Psoas muscle (tissue), 8 donors: ENCODE measurements around the gene CAVIN1. TPM values are rescaled to one million over a fixed set of nuclear protein-coding genes. Genes with fewer than 3 reads are reported as not detected.

Experiments
- ATAC-seq, 4 donors: fragments of 200-7000 bp; cut with Tn5 transposase; one replicate each; pipeline ENCODE4 v1.9.1; 2020; ENCODE audit warnings: moderate library complexity in 3 of 4, mild to moderate bottlenecking in 2 of 4
- DNase-seq, 2 donors: peaks; one replicate each; pipeline ENCODE4 v3.0.0-alpha.2; 2020
- H3K27ac ChIP-seq: fragments of 200-600 bp; one replicate; pipeline ENCODE4 v1.8.0; 2022
- H3K27me3 ChIP-seq, 3 donors: fragments of 200-600 bp in 1 of 3; one replicate each; pipeline versions ENCODE4 v1.6.1 to v1.8.0; 2013 to 2022; ENCODE audit warnings: low read length in 2 of 3, mild to moderate bottlenecking in 2 of 3, moderate library complexity in 1 of 3; ENCODE audit not compliant: insufficient read depth in 3 of 3
- H3K36me3 ChIP-seq, 2 donors: fragments of 200-600 bp in 1 of 2; one replicate each; pipeline versions ENCODE4 v1.6.1 to v1.8.0; 2013 to 2022; ENCODE audit warnings: low read depth in 1 of 2, mild to moderate bottlenecking in 1 of 2, moderate library complexity in 1 of 2; ENCODE audit not compliant: insufficient read depth in 1 of 2
- H3K4me1 ChIP-seq: fragments of 200-600 bp; one replicate; pipeline ENCODE4 v1.8.0; 2022
- H3K4me3 ChIP-seq: fragments of 200-600 bp; one replicate; pipeline ENCODE4 v1.8.0; 2022; ENCODE audit warnings: mild to moderate bottlenecking
- H3K9me3 ChIP-seq: fragments of 200-600 bp; one replicate; pipeline ENCODE4 v1.8.0; 2022
- WGBS, 3 donors: extraction: QIAGEN DNeasy Blood & Tissue Kit; methylation state at CpG; one replicate each; pipeline versions ENCODE4 v1.1.6 to v1.1.7; 2013; 5-methylcytosine and 5-hydroxymethylcytosine counted together
- intact Hi-C, 2 donors: fragments of 100-400 bp; cut with DNase I; formaldehyde crosslinking; loops; one replicate each; pipeline versions ENCODE4 v1.11.0 to v1.14.2; 2022
- polyA plus RNA-seq, 3 donors: library from polyadenylated mRNA; stranded (reverse); fragments of 200-250 nt; gene quantifications; one replicate each; pipeline ENCODE4 v1.2.3, GENCODE V29; 2013
- total RNA-seq, 4 donors: library from RNA; stranded (reverse); fragmentation: NEBNext Ultra II Directional in 2 of 4; extraction: Animal tissue kit (Norgen Biotek cat#: 25700) in 2 of 4; gene quantifications; one replicate each; pipeline versions ENCODE4 v1.2.1 to v1.2.4, GENCODE V29; 2021 to 2023
- TF ChIP-seq, protein P1 (sequence below): fragments of 200-600 bp; IDR thresholded peaks from one replicate; pipeline ENCODE4 v1.8.0; 2022; ENCODE audit warnings: antibody characterized with exemption
- donor health status: healthy with polysubstance abuse.
- donor health status: DM: no; HTN: no; CAD: no; lungs with moderate emphysema.
- donor health status: Bipolar disorder and iron deficiency.
- donor health status: healthy.
- donor health status: DM: yes; HTN: yes; CAD: no.
- donor health status: DM: no; HTN: no; CAD: no.
- donor health status: DM: no; HTN: no; CAD: no.
- donor health status: DM: yes; HTN: yes; CAD: no.

CAVIN1 gene
- total and polyA plus RNA-seq, 7 donors = 69.5 to 151 (median 109) TPM

DNA sequence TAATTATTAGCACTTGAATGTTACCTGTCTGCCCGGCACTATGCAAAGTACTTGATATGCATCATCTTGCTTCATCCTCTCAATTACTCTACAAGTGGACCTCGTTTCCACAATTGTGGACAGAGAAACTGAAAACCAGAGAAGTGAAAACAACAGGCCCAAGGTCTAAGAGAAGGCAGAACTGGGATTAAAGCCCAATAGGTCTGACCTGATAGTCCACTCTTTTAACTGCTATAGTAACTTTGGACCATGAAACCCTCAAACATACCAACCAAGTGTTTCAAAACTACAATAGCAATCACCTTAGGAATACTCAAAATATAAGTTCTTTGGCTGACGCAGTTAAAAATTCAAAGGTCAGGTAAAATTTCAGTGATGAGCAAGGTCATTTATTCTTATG, 42.1 kb downstream of the CAVIN1 start:
- DNase-seq = no peak
- TF ChIP-seq, protein P1, sequence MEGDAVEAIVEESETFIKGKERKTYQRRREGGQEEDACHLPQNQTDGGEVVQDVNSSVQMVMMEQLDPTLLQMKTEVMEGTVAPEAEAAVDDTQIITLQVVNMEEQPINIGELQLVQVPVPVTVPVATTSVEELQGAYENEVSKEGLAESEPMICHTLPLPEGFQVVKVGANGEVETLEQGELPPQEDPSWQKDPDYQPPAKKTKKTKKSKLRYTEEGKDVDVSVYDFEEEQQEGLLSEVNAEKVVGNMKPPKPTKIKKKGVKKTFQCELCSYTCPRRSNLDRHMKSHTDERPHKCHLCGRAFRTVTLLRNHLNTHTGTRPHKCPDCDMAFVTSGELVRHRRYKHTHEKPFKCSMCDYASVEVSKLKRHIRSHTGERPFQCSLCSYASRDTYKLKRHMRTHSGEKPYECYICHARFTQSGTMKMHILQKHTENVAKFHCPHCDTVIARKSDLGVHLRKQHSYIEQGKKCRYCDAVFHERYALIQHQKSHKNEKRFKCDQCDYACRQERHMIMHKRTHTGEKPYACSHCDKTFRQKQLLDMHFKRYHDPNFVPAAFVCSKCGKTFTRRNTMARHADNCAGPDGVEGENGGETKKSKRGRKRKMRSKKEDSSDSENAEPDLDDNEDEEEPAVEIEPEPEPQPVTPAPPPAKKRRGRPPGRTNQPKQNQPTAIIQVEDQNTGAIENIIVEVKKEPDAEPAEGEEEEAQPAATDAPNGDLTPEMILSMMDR = no peak
- H3K4me1 ChIP-seq = peaks cover 63% of the 10 kb centered on the region

DNA sequence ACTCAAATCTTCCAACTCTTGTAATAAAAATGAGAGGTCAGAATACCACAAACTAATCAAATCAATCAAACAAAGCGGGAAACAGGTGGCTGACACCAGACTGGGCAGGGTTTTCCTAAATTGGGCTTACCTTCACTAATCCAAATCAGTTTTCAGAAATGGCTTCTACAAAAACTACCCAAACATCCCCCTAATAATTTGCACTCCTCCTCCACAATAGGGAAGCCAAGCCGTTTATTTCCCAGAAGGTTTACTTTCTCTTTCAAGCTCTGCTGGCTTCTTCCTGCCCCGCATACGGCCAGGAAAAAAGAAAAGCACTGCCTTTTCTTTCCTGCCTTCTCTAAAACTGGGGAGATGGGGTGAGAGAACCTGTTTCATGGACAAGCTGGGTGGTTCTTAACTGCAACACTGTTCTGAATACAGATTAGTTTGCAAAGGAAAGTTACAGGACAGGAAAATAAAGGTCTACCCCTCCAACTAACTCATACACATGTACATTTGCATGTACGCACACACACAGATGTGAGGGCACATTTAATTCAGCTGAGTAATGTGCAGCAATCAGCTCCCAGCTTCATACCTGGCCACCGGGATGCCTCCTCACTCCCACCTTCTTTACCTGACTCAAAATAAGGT, 44.0 kb downstream of the CAVIN1 start:
- 2 to 9% (median 8%) methylated on average over 6 of the region's 6 CpGs for WGBS, 3 donors
- H3K4me1 ChIP-seq = peaks cover 69% of the 10 kb centered on the region
- intact Hi-C loops = no loop called here
- DNase-seq (no peak), ATAC-seq (peak in 1 of 4 donors; percentile 25)
- peak overlapping the region; percentile 48 for H3K4me3 ChIP-seq
- H3K9me3 ChIP-seq = no peaks in the 10 kb centered on the region
- no peaks in the 10 kb centered on the region for H3K27me3 ChIP-seq
- peak overlapping the region; percentile 64 for H3K27ac ChIP-seq
- TF ChIP-seq, protein P1 = no peak
- H3K36me3 ChIP-seq = peaks cover 0 to 5% of the 10 kb centered on the region in 2 donors

More for the DNA sequence above, 42.1 kb downstream of the CAVIN1 start:
- Histone ChIP-seq H3K27me3 (no peaks in the 10 kb centered on the region), H3K36me3 (peaks cover 0 to 4% of the 10 kb centered on the region in 2 donors), H3K4me3 (no peak overlapping the region), H3K9me3 (no peaks in the 10 kb centered on the region), H3K27ac (peak overlapping the region; percentile 66)
- ATAC-seq = no peak
- intact Hi-C loops = loop anchor here in 1 of 2 donors (5.0 kb wide), 1 partner anchor 1731 kb away; no protein-coding TSS in a partner anchor
- WGBS, 3 donors = 67 to 89% (median 81%) methylated on average over 3 of the region's 3 CpGs

DNA sequence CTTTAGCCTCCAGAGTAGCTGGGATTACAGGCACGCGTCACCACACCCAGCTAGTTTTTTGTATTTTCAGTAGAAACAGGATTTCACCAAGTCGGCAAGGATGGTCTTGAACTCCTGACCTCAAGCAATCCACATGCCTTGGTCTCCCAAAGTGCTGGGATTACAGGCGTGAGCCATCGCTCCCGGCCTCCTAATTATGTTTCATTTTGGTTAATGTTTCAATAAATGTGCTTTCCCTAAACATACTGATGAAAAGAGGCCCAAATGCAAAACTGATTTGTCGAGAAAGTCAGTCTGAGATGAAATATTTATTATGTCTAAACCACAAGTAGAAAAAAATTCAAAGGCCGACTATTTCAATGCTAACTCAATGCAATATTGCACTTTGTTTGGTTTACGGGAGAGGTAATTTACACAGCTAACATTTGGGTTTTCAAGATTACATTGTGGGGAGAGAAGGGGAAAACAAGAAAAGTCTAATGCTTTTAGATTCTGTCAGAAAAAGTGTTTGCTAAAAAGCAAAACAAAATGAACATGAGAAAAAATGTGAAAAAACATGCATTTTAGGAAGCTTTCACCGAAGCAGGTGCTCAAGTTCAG, 44.6 kb downstream of the CAVIN1 start:
- WGBS, 3 donors = 50 to 67% (median 57%) methylated on average over 10 of the region's 10 CpGs
- ATAC-seq (no peak), DNase-seq (no peak)
- intact Hi-C loops = no loop called here
- peak overlapping the region; percentile 48 for H3K4me3 ChIP-seq
- peaks cover 68% of the 10 kb centered on the region for H3K4me1 ChIP-seq
- TF ChIP-seq, protein P1 = no peak
- peak overlapping the region; percentile 64 for H3K27ac ChIP-seq
- H3K36me3 ChIP-seq = peaks cover 0 to 9% of the 10 kb centered on the region in 2 donors
- H3K9me3 ChIP-seq = no peaks in the 10 kb centered on the region
- no peaks in the 10 kb centered on the region for H3K27me3 ChIP-seq

DNA sequence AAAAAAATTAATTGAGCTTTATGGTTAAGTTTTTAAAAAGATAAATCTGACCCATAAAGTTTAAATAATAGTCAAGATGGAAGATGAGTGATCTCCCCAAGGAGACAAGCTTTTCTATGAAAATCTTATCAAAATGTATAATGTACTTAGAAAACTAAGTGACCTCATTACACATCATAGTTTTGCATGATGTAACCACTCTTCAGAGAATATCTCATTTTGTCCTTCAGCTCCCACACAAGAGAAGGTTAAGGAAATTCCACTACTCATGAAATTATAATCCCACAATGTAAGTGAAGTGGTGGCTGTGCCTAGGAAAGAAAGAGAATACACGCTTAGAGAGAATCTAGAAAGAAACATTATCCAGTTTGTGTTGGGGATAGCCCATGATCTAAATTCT, 49.2 kb downstream of the CAVIN1 start:
- ATAC-seq (no peak), DNase-seq (no peak)
- 76 to 97% (median 85%) methylated on average over 1 of the region's 1 CpG for WGBS, 3 donors
- Histone ChIP-seq H3K27ac (no peak overlapping the region), H3K36me3 (peaks cover 0 to 23% of the 10 kb centered on the region in 2 donors), H3K9me3 (no peaks in the 10 kb centered on the region), H3K4me1 (peaks cover 33% of the 10 kb centered on the region), H3K27me3 (no peaks in the 10 kb centered on the region), H3K4me3 (no peak overlapping the region)
- intact Hi-C loops = no loop called here
- TF ChIP-seq, protein P1 = no peak
